HepG2 (cell line): ENCODE measurements around the gene PTPN3. TPM values are rescaled to one million over a fixed set of nuclear protein-coding genes. Genes with fewer than 3 reads are reported as not detected.
A peak's percentile ranks its signal among the peaks of the same experiment; 100 is the strongest.

Experiments
- ATAC-seq: fragments of 200-7000 bp; cut with Tn5 transposase; 3 replicates; pipeline ENCODE4 v1.9.1; 2020; ENCODE audit warnings: mild to moderate bottlenecking, moderate library complexity
- BruUV-seq: library from RNA; stranded (reverse); fragments of 400-500 nt; replicated peaks from 2 replicates; lab custom pipeline; 2021; lab: Mats Ljungman, UMichigan
- CTCF ChIA-PET: fragments of 300-600 bp; formaldehyde crosslinking; extraction: SDS; loops from one replicate; lab custom pipeline; 2021; ENCODE audit warnings: low total read pairs, inconsistent platforms, low intra/inter-chr PET ratio; lab: Yijun Ruan, JAX
- POLR2A ChIA-PET: fragments of 350-600 bp; sonication (Branson Sonifier 250); formaldehyde crosslinking; loops from one replicate; lab custom pipeline; 2020; ENCODE audit warnings: antibody characterized with exemption, inconsistent platforms; lab: Yijun Ruan, JAX
- DNase-seq: peaks from one replicate; pipeline ENCODE4 v3.0.0-alpha.2; 2015; ENCODE audit warnings: low spot score
- FAIRE-seq: peaks from 3 replicates; lab custom pipeline; 2011; peaks lifted over from hg19 to GRCh38; lab: Jason Lieb, UNC
- H2AFZ ChIP-seq: one replicate; pipeline ENCODE4 v1.6.1; 2011; ENCODE audit warnings: low read length, inconsistent platforms
- H3K27ac ChIP-seq: fragments of 300-600 bp; 3 replicates; pipeline ENCODE4 v1.8.0; 2011; ENCODE audit warnings: mixed run types, mild to moderate bottlenecking, mixed read lengths, low read length, inconsistent platforms; ENCODE audit not compliant: insufficient read depth; ENCODE audit errors: extremely low read length
- H3K27me3 ChIP-seq, 2 experiments: fragments of 200-600 bp in 1 of 2; 2 replicates in 1 of 2; 3 replicates in 1 of 2; pipeline versions ENCODE4 v1.6.0 to v1.8.0; 2011; ENCODE audit warnings: low read length in 2 of 2, mild to moderate bottlenecking in 2 of 2, moderate library complexity in 2 of 2, inconsistent platforms in 1 of 2; ENCODE audit not compliant: insufficient read depth in 2 of 2, control insufficient read depth in 1 of 2
- H3K36me3 ChIP-seq, 2 experiments: fragments of 200-600 bp in 1 of 2; replicated peaks in 1 of 2; 2 replicates in 1 of 2; 3 replicates in 1 of 2; pipeline versions ENCODE4 v1.5.1 to v1.8.0; 2011; ENCODE audit warnings: low read length in 2 of 2, inconsistent platforms in 1 of 2; ENCODE audit not compliant: insufficient read depth in 2 of 2, control insufficient read depth in 1 of 2
- H3K4me1 ChIP-seq: 2 replicates; pipeline ENCODE4 v1.5.1; 2012; ENCODE audit warnings: low read length, inconsistent platforms; ENCODE audit not compliant: insufficient read depth
- H3K4me2 ChIP-seq: 2 replicates; pipeline ENCODE4 v1.6.0; 2011; ENCODE audit warnings: low read depth, low read length, inconsistent platforms
- H3K4me3 ChIP-seq, 3 experiments: fragments of 200-600 bp in 1 of 3; sonication (generic), shearing (Covaris generic) in 1 of 3; replicated peaks in 1 of 3; 2 replicates each; pipeline ENCODE4 v1.5.1; 2011 to 2016; ENCODE audit warnings: low read length in 3 of 3, inconsistent platforms in 2 of 3, low read depth in 2 of 3, mild to moderate bottlenecking in 2 of 3, control low read depth in 1 of 3, mixed read lengths in 1 of 3; ENCODE audit not compliant: insufficient read depth in 1 of 3
- H3K79me2 ChIP-seq: one replicate; pipeline ENCODE4 v1.6.1; 2011; ENCODE audit warnings: low read length, inconsistent platforms; ENCODE audit not compliant: insufficient read depth
- H3K9ac ChIP-seq: 2 replicates; pipeline ENCODE4 v1.6.0; 2011; ENCODE audit warnings: mild to moderate bottlenecking, low read depth, low read length, inconsistent platforms; ENCODE audit not compliant: insufficient read depth
- H3K9me3 ChIP-seq: 2 replicates; pipeline ENCODE4 v1.5.1; 2012; ENCODE audit warnings: mild to moderate bottlenecking, low read length
- H4K20me1 ChIP-seq: 2 replicates; pipeline ENCODE4 v1.6.0; 2011; ENCODE audit warnings: inconsistent platforms, mild to moderate bottlenecking, low read length, moderate library complexity; ENCODE audit not compliant: insufficient read depth
- DR1 ChIP-seq: sonication (generic); formaldehyde crosslinking; IDR thresholded peaks from 2 replicates; pipeline ENCODE4 v1.8.0; 2021; ENCODE audit warnings: mild to moderate bottlenecking, missing genetic modification reagents, inconsistent platforms
- PAXIP1 ChIP-seq: sonication (generic); formaldehyde crosslinking; conservative IDR thresholded peaks from 2 replicates; pipeline ENCODE4 v1.4.0; 2020; ENCODE audit warnings: mild to moderate bottlenecking, missing genetic modification reagents, moderate library complexity
- SMARCC2 ChIP-seq: fragments of 450-650 bp; IDR thresholded peaks from 2 replicates; pipeline ENCODE4 v1.6.1; 2017; ENCODE audit warnings: antibody characterized with exemption, mild to moderate bottlenecking
- SUZ12 ChIP-seq: fragments of 150-350 bp; IDR thresholded peaks from 2 replicates; pipeline ENCODE4 v1.6.1; 2014; ENCODE audit warnings: low read depth, low read length
- TAF1 ChIP-seq: sonication (generic); formaldehyde crosslinking; IDR thresholded peaks from 2 replicates; pipeline ENCODE4 v1.4.0; 2020; ENCODE audit warnings: missing genetic modification reagents
- TERF1 ChIP-seq: sonication (generic); formaldehyde crosslinking; IDR thresholded peaks from 2 replicates; pipeline ENCODE4 v1.8.0; 2022; ENCODE audit warnings: mild to moderate bottlenecking, missing genetic modification reagents, moderate library complexity
- ZHX1 ChIP-seq: sonication (generic); formaldehyde crosslinking; IDR thresholded peaks from 2 replicates; pipeline ENCODE4 v1.8.1; 2022; ENCODE audit warnings: low read depth, mild to moderate bottlenecking, missing genetic modification reagents
- ZNF382 ChIP-seq: sonication (generic); formaldehyde crosslinking; IDR thresholded peaks from 2 replicates; pipeline ENCODE4 v1.5.0; 2020; ENCODE audit warnings: missing genetic modification reagents, mild to moderate bottlenecking, borderline replicate concordance
- ZNF619 ChIP-seq: sonication (generic); formaldehyde crosslinking; IDR thresholded peaks from 2 replicates; pipeline ENCODE4 v1.4.0; 2020; ENCODE audit warnings: mild to moderate bottlenecking, missing genetic modification reagents
- ZNF761 ChIP-seq: sonication (generic); formaldehyde crosslinking; conservative IDR thresholded peaks from 2 replicates; pipeline ENCODE4 v1.4.0; 2020; ENCODE audit warnings: mild to moderate bottlenecking, missing genetic modification reagents
- ZNF768 ChIP-seq: sonication (generic); formaldehyde crosslinking; IDR thresholded peaks from 2 replicates; pipeline ENCODE4 v1.4.0; 2020; ENCODE audit warnings: missing genetic modification reagents
- WGBS: methylation state at CpG from one replicate; pipeline ENCODE4 v1.1.6; 2017; ENCODE audit warnings: low lambda C conversion rate; 5-methylcytosine and 5-hydroxymethylcytosine counted together
- in situ Hi-C: cut with HindIII; loops from 2 replicates; pipeline ENCODE4 v1.10.0; 2017; ENCODE audit warnings: low pct_unique_long_range_greater_than_20kb; ENCODE audit not compliant: extremely low pct_ligation_motif_present
- intact Hi-C: fragments of 100-400 bp; cut with micrococcal nuclease; formaldehyde crosslinking; loops from one replicate; pipeline ENCODE4 v1.10.0; 2022; ENCODE audit not compliant: unreplicated experiment
- polyA plus RNA-seq, 8 experiments: library from polyadenylated mRNA; depleted of rRNA in 3 of 8; stranded (reverse) in 7 of 8; unstranded in 1 of 8; fragments of >200 nt; fragmentation: Illumina TruSeq in 4 of 8; extraction: Trizol in 4 of 8; gene quantifications; 2 replicates each; pipeline versions ENCODE4 v1.2.1 to v1.2.3, GENCODE V29; 2011 to 2016; ENCODE audit warnings: low read depth in 4 of 8, missing spikeins in 1 of 8, mixed read lengths in 1 of 8; ENCODE audit not compliant: insufficient read depth in 1 of 8
- total RNA-seq, 5 experiments: library from RNA; depleted of rRNA; stranded (reverse); fragments of >200 nt; fragmentation: Illumina TruSeq; extraction: Trizol; gene quantifications; 2 replicates each; pipeline ENCODE4 v1.2.3, GENCODE V29; 2016; ENCODE audit warnings: low read depth in 1 of 5

PTPN3 gene
- total and polyA plus RNA-seq, 2 of the 13 experiments (the other 11 are each of a cell fraction or from before 2014, with no cell fraction given) = 5.6 to 20.5 TPM

GRCh38 chr9:109382182-109382581 is 115.9 kb downstream of the PTPN3 start (continued):
- TF ChIP-seq ZNF761 (CRISPR knock-in tag) (no peak), ZHX1 (CRISPR knock-in tag) (no peak), TERF1 (CRISPR knock-in tag) (no peak)

GRCh38 chr9:109381011-109381729 is 116.9 kb downstream of the PTPN3 start:
- Histone ChIP-seq H3K27me3 (no peaks in the 10 kb centered on the region), H3K4me2 (no peak overlapping the region), H3K4me3 (no peak overlapping the region), H4K20me1 (0 out of 2 replicates have a peak, but pooled peaks cover 2% of the 10 kb centered on the region), H2AFZ (no peak overlapping the region), H3K4me1 (no peaks in the 10 kb centered on the region), H3K36me3 (peaks cover 13 to 41% of the 10 kb centered on the region in 2 experiments; a peak in 4 of 5 replicates), H3K79me2 (no peaks in the 10 kb centered on the region), H3K9ac (no peak overlapping the region), H3K27ac (no peak overlapping the region), H3K9me3 (no peaks in the 10 kb centered on the region)
- TF ChIP-seq SMARCC2 (no peak), ZNF619 (CRISPR knock-in tag) (no peak), ZNF382 (no peak), PAXIP1 (CRISPR knock-in tag) (no peak), TAF1 (CRISPR knock-in tag) (no peak), SUZ12 (no peak), ZNF768 (peak; percentile 31; the same call in 1 of the 2 replicates), DR1 (CRISPR knock-in tag) (no peak)
- in situ Hi-C loops = no loop called here
- intact Hi-C loops = no loop called here
- peak; percentile 83 for ATAC-seq
- no peak for FAIRE-seq
- CTCF ChIA-PET = no interaction called here
- peak; percentile 38 for DNase-seq
- 89% methylated on average over 13 of the region's 13 CpGs for WGBS
- no TSS peak for BruUV-seq
- POLR2A ChIA-PET = no interaction called here
